GM18526 (cell line): ENCODE data around the gene WDR1.

Experiments
- POLR2A ChIP-seq: IDR thresholded peaks from 3 replicates; pipeline ENCODE4 v1.6.1; 2011; ENCODE audit not compliant: insufficient read length; ENCODE audit errors: extremely low read depth

The WDR1 gene

DNA sequence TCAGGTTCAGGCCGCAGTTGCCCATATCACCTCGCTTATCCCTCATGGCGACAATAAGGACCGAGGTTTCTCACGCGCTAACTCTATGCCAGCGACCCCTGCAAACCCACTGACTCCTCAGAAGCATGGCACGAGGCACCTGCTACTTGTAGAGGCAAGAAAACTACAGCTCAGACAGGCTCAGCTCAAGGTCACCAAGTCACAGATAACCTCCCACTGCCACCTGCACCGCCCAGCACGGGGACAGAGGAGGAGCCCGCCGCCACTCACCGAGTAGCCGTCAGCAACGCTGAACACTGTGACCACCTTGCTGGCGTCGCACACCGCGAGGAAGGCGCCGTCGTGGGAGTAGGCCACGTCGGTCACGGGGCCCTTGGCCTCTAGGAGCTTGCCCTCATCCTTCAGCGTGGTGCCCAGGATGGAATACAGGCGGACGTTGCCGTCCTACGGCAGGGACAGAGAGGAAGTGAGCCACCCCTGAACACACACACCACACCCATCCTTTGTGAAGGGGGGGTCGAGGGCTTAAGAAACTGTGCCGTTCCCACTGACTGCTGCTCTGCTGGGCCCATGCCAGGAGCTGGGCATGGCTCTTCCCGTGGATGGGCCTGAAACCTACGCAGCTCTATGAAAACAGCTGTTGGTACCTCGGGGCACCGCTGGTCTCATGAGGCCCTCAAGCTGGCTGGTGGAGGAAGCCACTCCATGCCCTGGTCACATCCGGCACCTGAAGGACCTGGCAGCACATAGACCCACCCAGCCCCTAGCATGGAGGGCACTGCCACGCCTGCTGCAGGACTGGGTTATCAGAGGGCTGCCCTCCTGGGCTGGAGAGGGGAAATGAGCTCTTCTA is 38.9 kb downstream of the WDR1 start:
- no peak for TF ChIP-seq POLR2A

DNA sequence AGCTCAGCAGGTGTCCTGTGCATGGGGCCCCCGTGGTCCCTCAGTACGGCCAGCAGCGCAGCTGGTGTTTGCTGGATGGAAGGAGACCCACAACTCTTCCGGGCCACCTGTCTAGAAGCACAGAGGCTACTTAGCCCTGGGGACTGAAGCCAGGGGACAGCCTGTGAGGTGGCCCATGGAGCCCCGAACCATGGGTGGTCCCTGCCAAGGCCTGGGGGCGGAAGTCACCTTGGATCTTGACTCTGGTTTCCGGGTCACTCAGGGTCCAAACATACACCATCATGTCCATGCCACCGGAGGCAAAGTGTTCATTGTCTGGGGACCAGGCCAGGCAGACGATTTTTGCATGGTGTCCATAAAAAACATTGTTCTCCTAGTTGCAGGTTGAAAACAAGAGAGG is 39.5 kb downstream of the WDR1 start:
- TF ChIP-seq POLR2A, result no peak

DNA sequence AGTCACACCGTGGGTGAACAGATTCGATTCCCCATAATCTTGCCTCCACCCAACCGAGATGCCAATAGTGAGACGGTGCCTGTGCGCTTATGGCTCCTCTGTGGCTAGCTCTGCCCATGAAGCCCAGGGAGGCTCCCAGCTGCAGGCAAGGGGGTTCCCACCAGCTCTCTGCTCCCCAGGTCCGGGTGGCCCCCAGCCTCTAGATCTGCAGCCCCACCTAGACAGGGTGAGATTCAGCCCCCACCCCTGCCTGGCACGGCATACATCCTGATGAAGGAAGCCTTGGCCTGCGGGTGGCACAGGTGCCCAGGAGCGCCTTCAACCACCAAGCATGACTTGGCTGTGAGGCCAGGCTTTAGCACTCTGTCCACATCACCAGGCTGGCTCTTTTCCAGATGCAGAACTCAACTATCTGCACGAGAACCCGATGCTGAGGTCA is 40.6 kb downstream of the WDR1 start:
- TF ChIP-seq POLR2A, result no peak

DNA sequence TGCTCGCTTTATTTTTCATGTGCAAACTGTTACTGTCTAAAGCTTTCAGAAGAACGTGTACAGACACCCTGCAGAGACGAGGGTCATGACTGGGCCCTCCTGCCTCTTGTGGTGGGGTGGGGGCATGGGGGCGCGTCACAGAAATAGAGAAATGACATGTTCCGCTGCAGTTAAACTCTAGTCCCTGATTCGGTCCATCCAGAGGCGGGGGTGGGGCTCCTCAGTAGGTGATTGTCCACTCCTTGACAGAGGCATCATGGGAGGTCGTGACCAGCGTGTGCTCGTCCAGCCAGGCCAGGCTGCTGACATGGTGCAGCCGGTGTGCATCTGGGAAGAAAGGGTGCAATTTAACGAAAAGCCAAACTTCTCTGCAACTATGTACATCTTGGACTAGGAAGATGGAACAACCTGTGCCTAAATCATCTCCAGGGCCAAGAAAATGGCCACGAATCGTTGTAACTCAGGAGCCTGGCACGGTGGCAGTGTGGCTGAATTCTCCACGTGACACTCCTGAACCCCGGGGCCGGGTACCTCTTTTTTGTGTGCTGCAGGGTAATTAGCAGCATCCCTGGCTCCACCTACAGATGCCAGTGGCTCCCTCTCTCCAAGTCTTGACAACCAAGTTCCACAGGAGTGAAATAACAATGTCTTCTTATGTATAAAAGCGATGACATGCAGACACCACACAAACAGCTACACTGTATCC is 41.3 kb downstream of the WDR1 start:
- TF ChIP-seq POLR2A, result no peak

DNA sequence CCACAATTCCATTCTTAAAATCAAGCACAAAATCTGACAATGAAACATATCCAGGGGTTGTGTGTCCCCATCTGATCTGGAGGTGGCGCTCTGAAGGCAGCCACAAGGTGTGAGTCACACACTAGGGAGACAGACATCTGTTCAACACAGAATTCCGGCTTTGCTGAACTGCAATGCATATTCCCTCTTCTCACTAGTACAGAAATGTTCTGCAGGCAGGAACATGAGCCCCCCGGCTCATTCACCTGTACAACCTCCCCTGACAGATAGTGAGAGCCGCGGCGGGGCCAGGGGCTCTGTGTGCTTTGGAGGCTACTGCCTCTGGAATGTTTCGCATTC is 41.9 kb downstream of the WDR1 start:
- no peak for TF ChIP-seq POLR2A

DNA sequence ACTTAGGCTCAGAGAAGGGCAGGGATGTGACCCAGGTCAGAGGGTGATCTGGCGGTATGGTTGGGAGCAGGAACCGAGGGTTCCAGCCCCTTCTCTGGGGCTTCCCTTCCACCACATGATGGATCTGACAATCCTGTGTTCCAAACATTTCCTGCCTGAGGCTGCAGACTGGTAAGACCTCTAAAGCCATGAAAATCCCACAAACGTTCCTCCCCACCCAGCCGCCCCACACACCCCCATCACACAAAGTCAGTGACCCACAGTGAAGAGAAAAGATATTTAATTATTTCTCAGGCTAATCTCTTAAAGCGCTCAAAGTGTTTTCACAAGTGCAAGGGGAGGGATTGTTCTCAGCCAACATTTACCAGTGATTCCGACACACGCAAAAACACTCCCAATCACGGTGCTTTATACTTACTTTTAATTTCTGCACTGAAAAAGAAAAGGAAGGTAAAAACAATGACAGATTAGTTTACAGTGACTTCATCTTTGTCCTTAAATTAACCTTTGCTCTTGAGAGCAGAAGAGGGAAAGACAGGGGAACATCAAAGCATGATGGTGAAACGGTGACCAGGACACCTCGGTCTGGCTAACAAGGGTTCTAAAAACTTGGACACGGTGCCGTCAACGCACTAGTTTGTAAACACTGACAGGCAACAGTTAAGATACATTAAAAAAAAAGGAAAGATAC is 42.4 kb downstream of the WDR1 start:
- TF ChIP-seq POLR2A, result no peak

GRCh38 chr4:10072420-10073017 is 44.1 kb downstream of the WDR1 start:
- TF ChIP-seq POLR2A, result no peak

DNA sequence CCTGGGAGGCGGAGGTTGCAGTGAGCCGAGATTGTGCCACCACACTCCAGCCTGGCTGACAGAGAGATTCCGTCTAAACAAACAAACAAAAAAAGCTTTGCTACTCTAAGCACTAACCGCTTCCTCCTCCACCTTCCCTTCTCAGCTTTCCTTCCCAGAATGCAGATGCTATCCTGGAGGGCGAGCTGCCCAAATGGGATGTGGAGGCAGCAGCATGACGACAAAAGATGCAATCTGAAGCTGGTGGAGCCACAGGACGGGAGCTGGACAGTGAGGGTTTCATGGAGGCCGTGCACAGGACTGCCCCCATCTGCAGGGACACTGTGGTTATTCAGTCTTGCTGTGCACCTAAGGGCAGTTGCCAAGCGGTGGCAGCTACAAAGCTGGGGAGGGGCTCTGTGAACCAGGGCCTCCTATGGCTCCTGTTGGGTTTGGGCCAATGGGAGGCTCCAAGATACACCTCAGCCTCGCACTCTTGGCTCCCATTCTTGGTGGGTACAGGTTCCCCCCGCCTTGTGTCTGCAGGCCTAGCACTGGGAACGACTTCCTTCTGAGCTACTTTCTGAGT is 47.4 kb downstream of the WDR1 start:
- no peak for TF ChIP-seq POLR2A

- TF ChIP-seq POLR2A, result no peak
Observed at GRCh38 chr4:10066670-10067651, 49.6 kb downstream of the WDR1 start.

GRCh38 chr4:10066206-10066605 is 50.4 kb downstream of the WDR1 start:
- no peak for TF ChIP-seq POLR2A

DNA sequence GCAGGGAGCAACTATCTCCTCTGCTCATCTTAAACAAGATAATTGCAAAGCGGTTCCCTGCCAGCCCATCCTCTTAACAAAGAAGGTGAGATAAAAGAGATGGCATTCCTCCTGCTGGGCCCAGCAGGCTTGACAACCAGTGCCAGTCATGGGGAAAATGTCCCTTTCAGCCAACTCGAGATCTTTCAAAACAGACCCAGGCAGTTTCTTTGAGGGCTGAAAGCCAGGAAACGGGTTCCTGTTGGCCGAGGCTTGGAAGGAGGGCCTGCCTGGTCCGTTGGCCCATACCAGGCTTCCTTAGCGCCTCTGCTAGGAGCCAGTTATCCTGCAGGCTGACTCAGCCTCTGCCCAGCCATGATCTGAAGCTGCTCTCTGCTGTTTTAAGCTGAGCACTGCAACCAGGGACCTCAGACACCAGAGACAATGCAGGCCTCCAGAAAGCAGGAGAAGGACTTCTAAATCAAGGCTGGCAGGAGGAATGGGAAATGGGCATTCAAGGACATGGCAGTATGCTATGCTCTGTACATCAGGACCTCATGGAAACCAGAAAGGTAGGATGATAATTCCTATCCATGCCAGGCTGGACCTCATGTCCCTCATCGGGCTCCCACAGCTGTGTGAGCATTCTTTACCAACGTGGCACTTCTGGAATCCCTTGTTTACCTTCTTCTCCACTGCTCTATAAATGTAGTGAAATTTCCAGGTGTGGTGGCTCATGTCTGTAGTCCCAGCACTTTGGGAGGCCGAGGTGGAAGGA is 52.9 kb downstream of the WDR1 start:
- no peak for TF ChIP-seq POLR2A

- TF ChIP-seq POLR2A, result no peak
Observed at GRCh38 chr4:10061650-10062415, 54.8 kb downstream of the WDR1 start.

- no peak for TF ChIP-seq POLR2A
Observed at GRCh38 chr4:10058371-10058770, 58.2 kb downstream of the WDR1 start.
